HG03460 (cell line): Measurements from ENCODE around the gene ARHGDIA.
A peak's percentile ranks its signal among the peaks of the same experiment; 100 is the strongest.

ENCODE experiments used
- ATAC-seq: cut with Tn5 transposase; IDR thresholded peaks from one replicate; pipeline ENCODE4 v1.9.1; 2021; ENCODE audit not compliant: unreplicated experiment

ARHGDIA gene

GRCh38 chr17:81888988-81889595 lies 18.0 kb upstream of the ARHGDIA start:
- ATAC-seq, result no peak

- ATAC-seq, result no peak
Observed at GRCh38 chr17:81888105-81888987, 17.2 kb upstream of the ARHGDIA start.

- ATAC-seq, result no peak
Observed at GRCh38 chr17:81885869-81886548, 14.9 kb upstream of the ARHGDIA start.

- no peak for ATAC-seq
Observed at GRCh38 chr17:81885454-81885853, 14.3 kb upstream of the ARHGDIA start.

- ATAC-seq, result no peak
Observed at GRCh38 chr17:81884968-81885367, 13.8 kb upstream of the ARHGDIA start.

- no peak for ATAC-seq
Observed at GRCh38 chr17:81884520-81884919, 13.4 kb upstream of the ARHGDIA start.

- no peak for ATAC-seq
Observed at GRCh38 chr17:81879121-81879520, 8.0 kb upstream of the ARHGDIA start.

- no peak for ATAC-seq
Observed at GRCh38 chr17:81878294-81878693, 7.2 kb upstream of the ARHGDIA start.

GRCh38 chr17:81877569-81877968 lies 6.4 kb upstream of the ARHGDIA start:
- no peak for ATAC-seq

- ATAC-seq, result peak; percentile 6
Observed at GRCh38 chr17:81871387-81872230, 472 bp upstream of the ARHGDIA start.

- ATAC-seq, result peak; percentile 8
Observed at GRCh38 chr17:81870131-81870980, 781 bp downstream of the ARHGDIA start.

GRCh38 chr17:81869221-81870130 lies 1.7 kb downstream of the ARHGDIA start:
- ATAC-seq, result no peak

GRCh38 chr17:81868674-81869220 lies 2.4 kb downstream of the ARHGDIA start:
- no peak for ATAC-seq

- ATAC-seq, result no peak
Observed at GRCh38 chr17:81867991-81868673, 3.0 kb downstream of the ARHGDIA start.

- ATAC-seq, result no peak
Observed at GRCh38 chr17:81867170-81867990, 3.8 kb downstream of the ARHGDIA start.

- ATAC-seq, result no peak
Observed at GRCh38 chr17:81866440-81867169, 4.5 kb downstream of the ARHGDIA start.
